Measurements from ENCODE around the gene GTF3C1. TPM values are rescaled to one million over a fixed set of nuclear protein-coding genes. Genes with fewer than 3 reads are reported as not detected.

Gene GTF3C1
- total and polyA plus RNA-seq, 3 donors from 2014 or later = 85.7 to 154 (median 129) TPM

- no peaks in the 10 kb centered on the region for H3K27me3 ChIP-seq
- H3K4me1 ChIP-seq = no peaks in the 10 kb centered on the region
- no peak for DNase-seq
- no peaks in the 10 kb centered on the region for H3K9me3 ChIP-seq
- intact Hi-C loops (cut with DNase I; ENCODE audit: low total_unique reads) = no loop called here
- H3K36me3 ChIP-seq (ENCODE audit: low read depth, missing control alignments) = no peaks in the 10 kb centered on the region
- TF ChIP-seq, protein P1, sequence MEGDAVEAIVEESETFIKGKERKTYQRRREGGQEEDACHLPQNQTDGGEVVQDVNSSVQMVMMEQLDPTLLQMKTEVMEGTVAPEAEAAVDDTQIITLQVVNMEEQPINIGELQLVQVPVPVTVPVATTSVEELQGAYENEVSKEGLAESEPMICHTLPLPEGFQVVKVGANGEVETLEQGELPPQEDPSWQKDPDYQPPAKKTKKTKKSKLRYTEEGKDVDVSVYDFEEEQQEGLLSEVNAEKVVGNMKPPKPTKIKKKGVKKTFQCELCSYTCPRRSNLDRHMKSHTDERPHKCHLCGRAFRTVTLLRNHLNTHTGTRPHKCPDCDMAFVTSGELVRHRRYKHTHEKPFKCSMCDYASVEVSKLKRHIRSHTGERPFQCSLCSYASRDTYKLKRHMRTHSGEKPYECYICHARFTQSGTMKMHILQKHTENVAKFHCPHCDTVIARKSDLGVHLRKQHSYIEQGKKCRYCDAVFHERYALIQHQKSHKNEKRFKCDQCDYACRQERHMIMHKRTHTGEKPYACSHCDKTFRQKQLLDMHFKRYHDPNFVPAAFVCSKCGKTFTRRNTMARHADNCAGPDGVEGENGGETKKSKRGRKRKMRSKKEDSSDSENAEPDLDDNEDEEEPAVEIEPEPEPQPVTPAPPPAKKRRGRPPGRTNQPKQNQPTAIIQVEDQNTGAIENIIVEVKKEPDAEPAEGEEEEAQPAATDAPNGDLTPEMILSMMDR (IDR thresholded peaks at IDR 0.05) = no peak
- no peak for TF ChIP-seq POLR2A (IDR thresholded peaks at IDR 0.05)
- no peak overlapping the region for H3K27ac ChIP-seq
- no peak overlapping the region for H3K4me3 ChIP-seq
- WGBS, 2 donors = 92 to 98% methylated on average over 4 of the region's 4 CpGs
Measured at GRCh38 chr16:27568077-27568476, 18.4 kb upstream of the GTF3C1 start.

DNA sequence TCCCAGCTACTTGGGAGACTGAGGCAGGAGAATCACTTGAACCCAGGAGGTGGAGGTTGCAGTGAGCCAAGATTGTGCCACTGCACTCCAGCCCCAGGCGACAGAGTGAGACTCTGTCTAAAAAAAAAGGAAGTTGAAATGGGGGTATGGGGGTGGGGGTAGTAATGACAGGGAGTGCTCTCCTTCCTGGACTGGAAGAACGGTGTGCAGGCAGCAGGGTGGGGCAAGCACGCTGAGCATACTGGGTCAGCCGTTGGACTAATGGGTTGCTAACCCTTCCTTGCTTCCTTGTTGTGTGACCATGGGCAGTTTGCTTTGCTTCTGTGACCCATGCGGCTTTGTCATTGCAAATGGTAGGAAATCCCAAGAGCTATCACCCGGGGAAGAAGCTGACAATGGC, 16.7 kb upstream of the GTF3C1 start:
- Histone ChIP-seq H3K27ac (no peak overlapping the region), H3K4me1 (no peaks in the 10 kb centered on the region), H3K27me3 (no peaks in the 10 kb centered on the region), H3K36me3 (ENCODE audit: low read depth, missing control alignments) (no peaks in the 10 kb centered on the region), H3K4me3 (no peak overlapping the region), H3K9me3 (no peaks in the 10 kb centered on the region)
- intact Hi-C loops (cut with DNase I; ENCODE audit: low total_unique reads) = no loop called here
- no peak for DNase-seq
- WGBS, 2 donors = 82 to 95% methylated on average over 6 of the region's 6 CpGs
- TF ChIP-seq POLR2A (IDR thresholded peaks at IDR 0.05) = no peak
- TF ChIP-seq, protein P1 (IDR thresholded peaks at IDR 0.05) = no peak

GRCh38 chr16:27564224-27564623, 14.5 kb upstream of the GTF3C1 start:
- Histone ChIP-seq H3K36me3 (ENCODE audit: low read depth, missing control alignments) (no peaks in the 10 kb centered on the region), H3K9me3 (no peaks in the 10 kb centered on the region), H3K4me1 (no peaks in the 10 kb centered on the region), H3K4me3 (no peak overlapping the region), H3K27me3 (no peaks in the 10 kb centered on the region), H3K27ac (no peak overlapping the region)
- no peak for DNase-seq
- intact Hi-C loops (cut with DNase I; ENCODE audit: low total_unique reads) = no loop called here
- TF ChIP-seq, protein P1 (IDR thresholded peaks at IDR 0.05) = no peak
- TF ChIP-seq POLR2A (IDR thresholded peaks at IDR 0.05) = no peak
- 92 to 93% methylated on average over 5 of the region's 5 CpGs for WGBS, 2 donors

- no peak for TF ChIP-seq POLR2A (IDR thresholded peaks at IDR 0.05)
- TF ChIP-seq, protein P1 (IDR thresholded peaks at IDR 0.05) = no peak
- no peak overlapping the region for H3K4me3 ChIP-seq
- H3K27me3 ChIP-seq = no peaks in the 10 kb centered on the region
- no peak for DNase-seq
- no peaks in the 10 kb centered on the region for H3K36me3 ChIP-seq (ENCODE audit: low read depth, missing control alignments)
- intact Hi-C loops (cut with DNase I; ENCODE audit: low total_unique reads) = no loop called here
- no peak overlapping the region for H3K27ac ChIP-seq
- no peaks in the 10 kb centered on the region for H3K9me3 ChIP-seq
- whole genome bisulfite sequencing, 2 donors = 87 to 88% methylated on average over 8 of the region's 8 CpGs
- H3K4me1 ChIP-seq = no peaks in the 10 kb centered on the region
Measured at GRCh38 chr16:27561216-27561615, 11.5 kb upstream of the GTF3C1 start.

DNA sequence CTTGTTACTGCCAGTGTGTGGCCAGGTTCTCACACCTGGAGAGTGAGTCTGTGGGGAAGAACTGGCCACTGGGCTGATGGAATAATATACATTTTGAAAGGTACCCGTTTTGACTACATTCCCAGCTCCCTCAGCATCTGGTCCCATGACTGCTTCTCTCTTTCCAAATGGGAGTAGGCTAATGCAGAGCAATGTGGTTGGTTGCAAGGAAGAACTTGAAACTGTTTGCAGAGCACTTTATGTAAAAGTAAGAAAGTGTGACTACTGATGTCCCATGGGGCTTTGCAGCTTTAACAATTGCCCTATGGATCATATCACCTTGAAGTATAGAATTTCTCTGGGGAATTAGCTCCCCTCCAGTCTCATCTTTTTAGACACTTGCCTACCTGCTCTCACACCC, 9.2 kb upstream of the GTF3C1 start:
- H3K4me1 ChIP-seq = no peaks in the 10 kb centered on the region
- no peak for DNase-seq
- H3K4me3 ChIP-seq = no peak overlapping the region
- no peaks in the 10 kb centered on the region for H3K27me3 ChIP-seq
- TF ChIP-seq POLR2A (IDR thresholded peaks at IDR 0.05) = no peak
- TF ChIP-seq, protein P1 (IDR thresholded peaks at IDR 0.05) = no peak
- intact Hi-C loops (cut with DNase I; ENCODE audit: low total_unique reads) = no loop called here
- no peak overlapping the region for H3K27ac ChIP-seq
- H3K9me3 ChIP-seq = no peaks in the 10 kb centered on the region
- 78 to 92% methylated on average over 1 of the region's 1 CpG for WGBS, 2 donors
- H3K36me3 ChIP-seq (ENCODE audit: low read depth, missing control alignments) = no peaks in the 10 kb centered on the region
